Uterus (tissue), 4 donors: Measurements from ENCODE around the gene ARHGAP31. TPM values are rescaled to one million over a fixed set of nuclear protein-coding genes. Genes with fewer than 3 reads are reported as not detected.

ENCODE experiments used
- DNase-seq, 2 donors: peaks; one replicate each; pipeline ENCODE4 v3.0.0-alpha.2; 2019 to 2020
- H3K27ac ChIP-seq, 2 donors: fragments of 200-600 bp; sonication (generic); 1 replicate in 1 of 2; 2 replicates in 1 of 2; pipeline ENCODE4 v1.5.1; 2016 to 2018
- H3K27me3 ChIP-seq, 2 donors: fragments of 200-600 bp; sonication (generic); one replicate each; pipeline ENCODE4 v1.5.1; 2018 to 2019; ENCODE audit warnings: control low read depth in 1 of 2
- H3K36me3 ChIP-seq, 2 donors: fragments of 200-600 bp; sonication (generic); one replicate each; pipeline ENCODE4 v1.5.1; 2019; ENCODE audit warnings: control low read depth in 1 of 2
- H3K4me1 ChIP-seq, 2 donors: fragments of 200-600 bp; sonication (generic); one replicate each; pipeline ENCODE4 v1.5.1; 2018 to 2019; ENCODE audit warnings: control low read depth in 1 of 2
- H3K4me3 ChIP-seq, 2 donors: fragments of 200-600 bp; sonication (generic); 1 replicate in 1 of 2; 2 replicates in 1 of 2; pipeline ENCODE4 v1.5.1; 2018 to 2019; ENCODE audit warnings: mild to moderate bottlenecking in 1 of 2
- H3K9me3 ChIP-seq, 2 donors: fragments of 200-600 bp; sonication (generic); one replicate each; pipeline ENCODE4 v1.5.1; 2019; ENCODE audit warnings: control low read depth in 1 of 2
- POLR2A ChIP-seq, 2 donors: fragments of 450-650 bp; IDR thresholded peaks; one replicate each; pipeline ENCODE4 v1.6.1; 2016; ENCODE audit warnings: antibody characterized with exemption in 2 of 2, mild to moderate bottlenecking in 1 of 2, moderate library complexity in 1 of 2
- intact Hi-C: fragments of 100-400 bp; cut with DNase I; formaldehyde crosslinking; loops from one replicate; pipeline ENCODE4 v1.15.1; 2023; ENCODE audit warnings: low total_unique reads
- total RNA-seq, 4 donors: library from RNA; depleted of rRNA in 3 of 4; stranded (reverse); fragments of >200 nt in 3 of 4; gene quantifications; one replicate each; pipeline versions ENCODE4 v1.1.0 to v1.2.4, GENCODE V29; 2014 to 2023
- TF ChIP-seq, protein P1 (sequence below), 4 experiments: fragments of 200-600 bp in 2 of 4; fragments of 450-650 bp in 2 of 4; sonication (generic) in 2 of 4; IDR thresholded peaks; one replicate each; pipeline ENCODE4 v1.5.1; 2016 to 2019; ENCODE audit warnings: antibody characterized with exemption in 4 of 4, mild to moderate bottlenecking in 2 of 4, moderate library complexity in 1 of 4
- donor health status: DM: yes; HTN: yes; CAD: no.

Gene ARHGAP31
- total RNA-seq, 4 donors from 2014 or later: 17.6 to 53.2 (median 29.4) TPM

DNA sequence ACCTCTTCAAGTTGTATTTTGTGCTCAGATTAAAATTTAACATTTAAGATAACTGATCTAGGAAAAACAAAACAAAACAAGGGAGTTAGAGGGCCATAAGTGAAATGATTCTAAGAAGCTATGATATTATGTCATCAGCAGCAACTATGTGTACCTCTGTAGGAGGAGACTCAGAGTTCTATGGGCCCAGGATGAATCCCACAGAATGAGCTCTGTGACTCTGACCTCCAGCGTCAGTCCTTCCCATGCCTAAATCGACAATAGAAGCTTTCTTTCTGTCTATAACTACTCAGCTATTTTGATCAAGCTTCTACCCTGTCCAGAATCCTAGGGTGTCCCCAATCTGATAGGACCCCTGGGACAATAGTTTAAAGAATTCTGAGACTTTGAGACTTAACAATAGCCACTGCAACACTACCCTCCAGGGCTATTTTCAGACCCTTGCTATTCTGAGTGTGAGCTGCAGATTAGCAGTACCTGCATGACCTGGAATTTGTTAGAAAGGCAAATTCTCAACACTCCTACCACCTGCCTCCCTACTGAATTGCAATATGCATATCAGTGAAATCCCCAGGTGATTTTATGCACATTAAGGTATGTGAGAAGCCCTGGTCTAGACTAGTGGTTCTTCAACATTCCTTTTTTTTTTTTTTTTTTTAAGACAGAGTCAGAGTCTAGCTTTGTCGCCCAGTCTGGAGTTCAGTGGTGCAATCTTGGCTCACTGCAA lies 66.7 kb downstream of the ARHGAP31 start:
- intact Hi-C loops: no loop called here
- TF ChIP-seq, protein P1, sequence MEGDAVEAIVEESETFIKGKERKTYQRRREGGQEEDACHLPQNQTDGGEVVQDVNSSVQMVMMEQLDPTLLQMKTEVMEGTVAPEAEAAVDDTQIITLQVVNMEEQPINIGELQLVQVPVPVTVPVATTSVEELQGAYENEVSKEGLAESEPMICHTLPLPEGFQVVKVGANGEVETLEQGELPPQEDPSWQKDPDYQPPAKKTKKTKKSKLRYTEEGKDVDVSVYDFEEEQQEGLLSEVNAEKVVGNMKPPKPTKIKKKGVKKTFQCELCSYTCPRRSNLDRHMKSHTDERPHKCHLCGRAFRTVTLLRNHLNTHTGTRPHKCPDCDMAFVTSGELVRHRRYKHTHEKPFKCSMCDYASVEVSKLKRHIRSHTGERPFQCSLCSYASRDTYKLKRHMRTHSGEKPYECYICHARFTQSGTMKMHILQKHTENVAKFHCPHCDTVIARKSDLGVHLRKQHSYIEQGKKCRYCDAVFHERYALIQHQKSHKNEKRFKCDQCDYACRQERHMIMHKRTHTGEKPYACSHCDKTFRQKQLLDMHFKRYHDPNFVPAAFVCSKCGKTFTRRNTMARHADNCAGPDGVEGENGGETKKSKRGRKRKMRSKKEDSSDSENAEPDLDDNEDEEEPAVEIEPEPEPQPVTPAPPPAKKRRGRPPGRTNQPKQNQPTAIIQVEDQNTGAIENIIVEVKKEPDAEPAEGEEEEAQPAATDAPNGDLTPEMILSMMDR (IDR thresholded peaks at IDR 0.05): no peak
- TF ChIP-seq POLR2A (IDR thresholded peaks at IDR 0.05): no peak
- no peak overlapping the region for H3K27ac ChIP-seq
- no peak overlapping the region for H3K4me3 ChIP-seq
- no peak for DNase-seq
- H3K36me3 ChIP-seq: no peaks in the 10 kb centered on the region
- no peaks in the 10 kb centered on the region for H3K4me1 ChIP-seq
- no peaks in the 10 kb centered on the region for H3K27me3 ChIP-seq
- no peaks in the 10 kb centered on the region for H3K9me3 ChIP-seq

DNA sequence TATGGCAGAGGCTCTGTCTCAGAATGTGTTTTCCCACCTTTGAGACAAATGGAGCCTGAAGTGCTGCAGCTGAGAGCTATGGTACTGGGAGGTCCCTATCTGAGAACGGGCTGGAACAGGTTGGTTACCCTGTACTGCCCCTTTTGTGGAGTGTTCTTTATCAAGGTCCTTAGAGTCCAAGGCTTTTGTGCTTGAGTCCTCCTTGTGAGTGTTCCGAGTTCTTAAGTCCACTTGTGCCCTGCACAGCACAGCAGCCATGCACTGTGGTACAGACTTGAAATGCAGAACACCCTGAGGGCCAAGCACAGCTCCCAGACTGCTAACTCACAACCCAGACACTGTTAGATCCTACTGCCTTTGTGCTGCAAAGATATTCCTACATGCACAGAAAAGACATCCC lies 67.8 kb downstream of the ARHGAP31 start:
- Histone ChIP-seq H3K4me3 (no peak overlapping the region), H3K27ac (no peak overlapping the region), H3K4me1 (no peaks in the 10 kb centered on the region), H3K36me3 (no peaks in the 10 kb centered on the region), H3K9me3 (no peaks in the 10 kb centered on the region), H3K27me3 (no peaks in the 10 kb centered on the region)
- intact Hi-C loops: no loop called here
- TF ChIP-seq, protein P1 (IDR thresholded peaks at IDR 0.05): no peak
- TF ChIP-seq POLR2A (IDR thresholded peaks at IDR 0.05): no peak
- no peak for DNase-seq

DNA sequence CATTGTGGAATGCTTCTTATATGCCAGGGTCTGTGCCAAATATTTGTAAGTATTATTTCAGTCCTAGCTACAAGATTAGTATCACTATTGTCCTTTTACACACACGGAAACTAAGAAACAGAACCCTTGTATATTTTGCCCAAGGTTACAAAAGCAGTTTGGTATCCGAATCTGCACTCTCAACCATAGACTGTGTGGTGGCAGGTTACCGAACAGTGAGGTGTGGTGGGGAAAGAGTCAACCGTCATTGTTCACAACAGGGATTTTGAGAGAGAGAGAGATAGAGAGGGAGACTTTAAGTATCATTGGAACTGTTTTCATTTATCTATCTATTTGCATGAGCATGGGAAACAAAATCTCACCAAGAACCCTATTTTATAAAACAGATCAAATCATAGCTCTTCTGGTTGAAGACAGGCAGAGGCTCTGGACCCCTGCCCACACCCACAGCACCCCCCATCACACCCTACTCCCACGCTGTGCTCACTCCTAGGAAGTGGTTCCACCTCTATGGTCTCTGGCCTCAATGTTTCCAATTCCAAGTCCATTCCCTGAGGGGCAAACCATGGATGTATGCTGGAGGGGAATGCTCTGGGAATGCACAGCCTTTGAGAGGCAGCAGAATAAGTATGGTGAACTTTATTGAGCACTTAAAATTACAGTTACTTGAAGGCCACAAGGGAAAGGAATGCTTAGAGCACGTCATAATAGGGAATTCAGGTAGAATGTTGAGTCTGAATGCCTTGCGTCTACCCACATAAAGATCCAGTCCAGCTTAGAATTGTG lies 69.0 kb downstream of the ARHGAP31 start:
- intact Hi-C loops: no loop called here
- no peak overlapping the region for H3K27ac ChIP-seq
- no peaks in the 10 kb centered on the region for H3K9me3 ChIP-seq
- no peak for TF ChIP-seq POLR2A (IDR thresholded peaks at IDR 0.05)
- TF ChIP-seq, protein P1 (IDR thresholded peaks at IDR 0.05): no peak
- H3K27me3 ChIP-seq: no peaks in the 10 kb centered on the region
- H3K4me3 ChIP-seq: no peak overlapping the region
- H3K4me1 ChIP-seq: no peaks in the 10 kb centered on the region
- no peak for DNase-seq
- H3K36me3 ChIP-seq: no peaks in the 10 kb centered on the region

DNA sequence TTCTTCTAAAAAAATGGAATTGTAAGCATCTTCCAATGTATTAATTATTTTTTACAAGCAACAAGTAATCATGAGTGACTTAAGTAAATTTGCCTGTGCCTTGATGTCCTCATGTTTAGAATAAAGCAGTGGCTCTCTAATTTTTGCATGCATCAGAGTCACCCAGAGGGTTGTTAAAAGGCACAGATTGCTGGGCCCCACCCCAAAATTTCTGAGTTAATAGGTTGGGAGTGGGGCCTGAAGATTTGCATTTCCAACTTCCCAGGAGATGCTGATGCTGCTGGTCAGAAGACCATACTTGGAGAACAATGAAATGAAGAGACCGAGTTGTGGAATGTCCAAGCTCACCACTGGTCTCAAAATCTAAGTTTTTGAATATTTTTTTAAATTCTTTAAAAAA lies 70.2 kb downstream of the ARHGAP31 start:
- intact Hi-C loops: no loop called here
- H3K27me3 ChIP-seq: no peaks in the 10 kb centered on the region
- no peaks in the 10 kb centered on the region for H3K36me3 ChIP-seq
- H3K27ac ChIP-seq: no peak overlapping the region
- H3K4me3 ChIP-seq: no peak overlapping the region
- TF ChIP-seq, protein P1 (IDR thresholded peaks at IDR 0.05): no peak
- no peak for TF ChIP-seq POLR2A (IDR thresholded peaks at IDR 0.05)
- DNase-seq: no peak
- no peaks in the 10 kb centered on the region for H3K9me3 ChIP-seq
- H3K4me1 ChIP-seq: no peaks in the 10 kb centered on the region

DNA sequence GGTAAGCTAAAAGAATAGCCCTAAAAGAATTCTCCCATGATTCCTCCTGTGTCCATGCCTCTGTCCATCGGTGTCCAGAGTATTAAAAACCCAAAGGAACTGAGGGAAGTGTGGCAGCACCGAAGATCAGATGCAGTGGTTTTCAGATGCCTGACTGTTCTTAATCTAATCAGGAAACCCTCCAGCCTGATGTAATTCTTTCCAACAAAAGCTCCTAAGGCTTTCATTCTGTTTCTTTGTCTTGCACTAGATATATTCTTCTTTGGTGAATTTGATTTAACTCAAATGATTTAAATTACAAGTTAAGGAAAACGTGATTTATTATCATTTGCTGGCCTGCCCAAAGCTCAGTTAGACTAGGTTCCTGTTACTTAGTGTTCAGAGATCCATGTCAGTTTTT lies 71.2 kb downstream of the ARHGAP31 start:
- no peaks in the 10 kb centered on the region for H3K9me3 ChIP-seq
- H3K36me3 ChIP-seq: no peaks in the 10 kb centered on the region
- no peak for DNase-seq
- no peak overlapping the region for H3K4me3 ChIP-seq
- H3K27me3 ChIP-seq: no peaks in the 10 kb centered on the region
- H3K4me1 ChIP-seq: no peaks in the 10 kb centered on the region
- intact Hi-C loops: no loop called here
- no peak overlapping the region for H3K27ac ChIP-seq
- TF ChIP-seq, protein P1 (IDR thresholded peaks at IDR 0.05): no peak
- no peak for TF ChIP-seq POLR2A (IDR thresholded peaks at IDR 0.05)
